22Rv1 (cell line): ENCODE results near the gene MSI2.
A peak's percentile ranks its signal among the peaks of the same experiment; 100 is the strongest.

Experiments
- H3K27ac ChIP-seq: fragments of 450-650 bp; 2 replicates; pipeline ENCODE4 v1.5.1; 2017
- ZFX ChIP-seq: fragments of 450-650 bp; IDR thresholded peaks from 2 replicates; pipeline ENCODE4 v1.6.1; 2017; ENCODE audit warnings: antibody characterized with exemption, borderline replicate concordance
- TF ChIP-seq, protein P1 (sequence below): fragments of 450-650 bp; IDR thresholded peaks from 2 replicates; pipeline ENCODE4 v1.5.1; 2017; ENCODE audit warnings: mild to moderate bottlenecking

Gene MSI2

DNA sequence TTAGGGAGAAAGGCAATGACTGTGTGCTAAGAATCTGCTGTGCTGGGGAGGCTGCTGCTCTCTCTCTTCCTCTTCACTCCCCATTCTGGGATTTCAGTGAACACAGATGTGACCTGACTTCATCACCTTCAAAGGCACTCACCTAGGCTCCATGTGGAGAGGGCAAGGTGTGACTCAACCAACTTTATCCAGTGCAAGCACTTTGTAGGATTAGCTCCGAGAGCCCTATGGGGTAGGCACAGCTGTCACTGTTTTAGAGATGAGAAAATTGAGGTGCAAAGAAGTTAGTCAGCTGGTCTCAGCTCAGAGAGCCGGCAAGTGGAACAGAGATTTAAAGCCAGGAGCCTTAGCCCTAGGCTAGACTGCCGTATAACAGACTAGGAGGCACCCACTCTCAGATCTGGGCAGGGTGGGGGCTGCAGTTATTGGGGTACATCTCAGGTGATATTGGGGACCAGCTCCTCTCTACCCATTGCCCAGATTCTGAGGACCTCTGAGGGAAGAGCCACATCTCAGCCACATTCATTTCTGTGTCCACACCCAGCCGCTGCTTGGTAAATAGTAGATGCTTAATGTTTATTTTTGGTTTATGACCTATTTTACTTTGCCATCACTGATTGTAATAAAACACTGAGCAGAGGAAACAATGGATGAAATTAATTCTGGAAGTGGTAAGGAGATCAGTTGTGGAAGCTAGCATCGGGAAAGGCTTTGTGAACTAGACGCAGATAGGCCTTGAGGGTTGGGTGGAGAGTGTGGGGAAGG, 350.0 kb downstream of the MSI2 start:
- H3K27ac ChIP-seq = peak overlapping the region; percentile 77
- TF ChIP-seq, protein P1, sequence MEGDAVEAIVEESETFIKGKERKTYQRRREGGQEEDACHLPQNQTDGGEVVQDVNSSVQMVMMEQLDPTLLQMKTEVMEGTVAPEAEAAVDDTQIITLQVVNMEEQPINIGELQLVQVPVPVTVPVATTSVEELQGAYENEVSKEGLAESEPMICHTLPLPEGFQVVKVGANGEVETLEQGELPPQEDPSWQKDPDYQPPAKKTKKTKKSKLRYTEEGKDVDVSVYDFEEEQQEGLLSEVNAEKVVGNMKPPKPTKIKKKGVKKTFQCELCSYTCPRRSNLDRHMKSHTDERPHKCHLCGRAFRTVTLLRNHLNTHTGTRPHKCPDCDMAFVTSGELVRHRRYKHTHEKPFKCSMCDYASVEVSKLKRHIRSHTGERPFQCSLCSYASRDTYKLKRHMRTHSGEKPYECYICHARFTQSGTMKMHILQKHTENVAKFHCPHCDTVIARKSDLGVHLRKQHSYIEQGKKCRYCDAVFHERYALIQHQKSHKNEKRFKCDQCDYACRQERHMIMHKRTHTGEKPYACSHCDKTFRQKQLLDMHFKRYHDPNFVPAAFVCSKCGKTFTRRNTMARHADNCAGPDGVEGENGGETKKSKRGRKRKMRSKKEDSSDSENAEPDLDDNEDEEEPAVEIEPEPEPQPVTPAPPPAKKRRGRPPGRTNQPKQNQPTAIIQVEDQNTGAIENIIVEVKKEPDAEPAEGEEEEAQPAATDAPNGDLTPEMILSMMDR = no peak
- TF ChIP-seq ZFX = no peak

GRCh38 chr17:57607553-57608120, 351.3 kb downstream of the MSI2 start:
- peak overlapping the region; percentile 77 for H3K27ac ChIP-seq
- no peak for TF ChIP-seq ZFX
- TF ChIP-seq, protein P1 = no peak

DNA sequence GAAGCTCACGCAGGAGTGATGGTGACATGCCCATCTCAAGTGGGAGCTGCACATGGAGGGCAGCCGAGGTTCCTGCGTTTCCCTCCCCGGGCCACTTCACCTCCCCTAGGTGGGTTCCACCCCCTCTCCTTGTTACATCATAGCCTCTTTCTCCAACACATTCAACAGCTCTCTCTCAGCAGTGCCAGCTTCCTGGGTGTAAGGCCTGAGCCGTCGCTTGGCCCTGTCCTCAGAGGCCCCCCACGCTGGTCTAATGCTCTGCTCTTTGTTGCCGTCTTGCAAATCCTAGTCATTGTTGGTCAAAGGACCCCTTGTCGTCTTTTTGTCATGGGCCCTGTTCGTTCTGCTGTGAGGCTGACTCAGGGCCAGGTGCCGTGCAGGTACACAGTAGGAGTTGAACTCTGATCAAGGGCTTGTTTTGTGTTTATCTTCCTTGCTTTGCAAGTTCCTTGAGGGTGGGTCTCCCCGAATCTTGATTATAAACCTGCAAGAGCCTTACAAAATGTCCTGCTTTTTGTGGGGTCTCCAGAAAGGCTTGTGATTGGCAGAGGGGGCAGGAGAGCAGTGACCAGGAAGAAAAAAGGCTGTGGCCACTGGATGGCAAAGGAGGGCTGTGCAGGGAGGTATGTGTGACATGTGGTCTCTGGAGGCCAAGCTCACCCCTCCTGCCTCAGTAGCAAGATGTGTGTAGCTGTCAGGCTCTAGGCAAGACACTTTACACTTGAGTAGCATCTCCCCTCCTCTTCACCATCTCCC, 352.2 kb downstream of the MSI2 start:
- H3K27ac ChIP-seq = peak overlapping the region; percentile 77
- no peak for TF ChIP-seq ZFX
- TF ChIP-seq, protein P1 = no peak

DNA sequence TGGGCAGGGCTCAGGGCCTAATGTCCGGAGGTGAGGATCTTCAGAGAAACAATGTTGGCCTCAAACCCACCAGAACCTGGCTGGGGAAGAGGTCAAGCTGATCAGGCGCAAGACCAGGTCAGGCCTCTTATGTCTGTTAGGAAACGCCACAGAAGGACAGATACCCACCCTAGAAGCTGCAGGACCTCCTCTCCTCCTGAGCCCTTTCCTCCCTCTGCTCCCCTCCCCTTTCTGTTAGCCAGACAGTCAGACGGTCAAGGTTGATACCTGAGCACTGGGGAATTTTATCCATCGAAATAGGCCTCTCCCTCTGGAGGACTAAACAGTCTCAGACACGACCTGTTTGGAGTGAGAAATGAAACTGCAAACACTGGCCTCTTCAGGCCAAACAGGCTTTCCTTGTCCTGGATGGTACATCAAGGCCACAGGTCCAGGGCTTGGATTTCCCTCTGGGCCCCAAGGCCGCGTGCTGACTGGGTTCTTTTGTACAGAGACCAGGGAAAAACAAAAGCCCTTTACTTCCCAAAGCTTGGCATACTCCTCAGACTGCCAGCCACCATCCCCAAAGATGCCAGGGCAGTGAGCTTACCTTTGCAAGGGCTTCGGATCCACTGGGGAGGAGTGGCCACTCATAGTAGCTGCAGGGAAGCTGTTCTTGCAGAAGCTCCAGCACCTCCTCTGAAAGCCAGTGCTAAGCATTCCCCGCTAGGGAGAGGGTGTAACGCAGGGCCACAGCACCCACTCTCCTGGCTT, 353.0 kb downstream of the MSI2 start:
- peak overlapping the region; percentile 77 for H3K27ac ChIP-seq

GRCh38 chr17:57609878-57610270, 353.6 kb downstream of the MSI2 start:
- no peak for TF ChIP-seq ZFX
- TF ChIP-seq, protein P1 = no peak
- peak overlapping the region; percentile 77 for H3K27ac ChIP-seq

More for the DNA sequence above, 353.0 kb downstream of the MSI2 start:
- TF ChIP-seq, protein P1 = no peak
- TF ChIP-seq ZFX = no peak

DNA sequence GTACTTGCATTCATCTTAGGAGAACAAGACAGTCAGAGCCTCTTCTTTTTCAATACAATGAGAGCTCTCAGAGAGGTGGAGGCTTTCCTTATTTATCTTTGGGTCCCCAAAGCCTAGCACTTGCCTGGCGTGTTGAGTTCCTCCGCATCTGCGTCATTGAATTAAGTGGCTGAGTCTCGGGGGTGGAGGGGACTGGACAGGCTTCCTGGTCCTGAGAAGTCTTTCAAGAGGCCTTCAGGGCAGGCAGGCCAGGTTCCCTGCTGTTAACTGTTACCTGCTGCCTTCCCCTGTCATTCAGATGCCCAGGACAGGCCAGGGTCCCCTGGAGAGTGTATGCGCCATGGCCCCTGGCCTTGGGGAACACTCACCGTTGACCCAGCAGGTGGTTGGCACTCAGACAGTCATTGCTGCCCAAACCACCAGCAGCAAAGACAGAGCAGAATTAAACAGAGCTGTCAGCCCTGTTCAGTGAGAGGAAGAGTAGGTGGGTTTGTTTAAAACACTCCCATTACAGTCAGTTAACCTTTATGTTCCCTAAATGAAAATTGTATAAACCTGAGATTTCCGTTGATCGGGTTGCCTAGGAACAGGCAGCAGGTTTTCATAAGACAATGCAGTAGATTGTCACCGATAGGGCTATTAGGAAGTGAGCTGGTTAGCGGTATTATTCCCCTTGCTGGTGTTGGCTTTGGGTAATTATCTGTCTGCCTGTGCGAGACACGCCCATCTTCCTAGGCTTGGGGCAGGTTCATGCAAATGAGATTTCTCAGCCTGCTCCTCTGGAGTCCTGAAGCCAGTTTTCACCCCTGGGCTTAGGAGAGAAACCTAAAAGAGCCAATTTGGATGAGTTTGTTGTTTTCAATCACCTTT, 356.1 kb downstream of the MSI2 start:
- TF ChIP-seq ZFX = no peak
- TF ChIP-seq, protein P1 = no peak
- H3K27ac ChIP-seq = peak overlapping the region; percentile 21; the same call in 1 of the 2 replicates
